Measurements from ENCODE around the gene SFT2D3.

DNA sequence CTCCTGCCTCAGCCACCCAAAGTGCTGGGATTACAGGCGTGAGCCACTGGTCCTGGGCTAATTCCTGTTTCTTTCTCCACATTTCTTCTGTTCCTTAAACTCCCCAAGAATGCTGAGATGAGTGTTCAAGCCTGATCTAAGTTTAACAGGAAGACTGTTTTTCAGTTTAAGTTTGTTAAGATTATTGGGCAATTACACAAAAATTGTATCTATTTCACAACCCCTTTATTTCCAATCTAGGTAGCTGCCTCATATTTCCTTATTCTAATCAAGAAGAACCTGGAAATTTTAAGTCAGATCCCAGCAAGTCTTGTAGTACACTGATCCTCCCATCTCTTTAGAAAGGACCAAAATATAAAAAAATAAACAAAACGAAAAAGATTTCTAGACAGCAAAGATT is 11.7 kb downstream of the SFT2D3 start:
- TF ChIP-seq, protein P1, sequence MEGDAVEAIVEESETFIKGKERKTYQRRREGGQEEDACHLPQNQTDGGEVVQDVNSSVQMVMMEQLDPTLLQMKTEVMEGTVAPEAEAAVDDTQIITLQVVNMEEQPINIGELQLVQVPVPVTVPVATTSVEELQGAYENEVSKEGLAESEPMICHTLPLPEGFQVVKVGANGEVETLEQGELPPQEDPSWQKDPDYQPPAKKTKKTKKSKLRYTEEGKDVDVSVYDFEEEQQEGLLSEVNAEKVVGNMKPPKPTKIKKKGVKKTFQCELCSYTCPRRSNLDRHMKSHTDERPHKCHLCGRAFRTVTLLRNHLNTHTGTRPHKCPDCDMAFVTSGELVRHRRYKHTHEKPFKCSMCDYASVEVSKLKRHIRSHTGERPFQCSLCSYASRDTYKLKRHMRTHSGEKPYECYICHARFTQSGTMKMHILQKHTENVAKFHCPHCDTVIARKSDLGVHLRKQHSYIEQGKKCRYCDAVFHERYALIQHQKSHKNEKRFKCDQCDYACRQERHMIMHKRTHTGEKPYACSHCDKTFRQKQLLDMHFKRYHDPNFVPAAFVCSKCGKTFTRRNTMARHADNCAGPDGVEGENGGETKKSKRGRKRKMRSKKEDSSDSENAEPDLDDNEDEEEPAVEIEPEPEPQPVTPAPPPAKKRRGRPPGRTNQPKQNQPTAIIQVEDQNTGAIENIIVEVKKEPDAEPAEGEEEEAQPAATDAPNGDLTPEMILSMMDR (IDR thresholded peaks at IDR 0.05), result no peak
- TF ChIP-seq POLR2A (IDR thresholded peaks at IDR 0.05) (no peak), EP300 (IDR thresholded peaks at IDR 0.05) (no peak)

All from ovary (tissue), 3 donors.